Activated B cell treated with CpG ODN at 0.5 μM for 24 hours (primary cell): ENCODE results near the gene SPACDR. TPM values are rescaled to one million over a fixed set of nuclear protein-coding genes. Genes with fewer than 3 reads are reported as not detected.

Source experiments
- ATAC-seq: fragments of 200-7000 bp; cut with Tn5 transposase; one replicate; pipeline ENCODE4 v1.10.0; 2021; ENCODE audit warnings: low read depth, mild to moderate bottlenecking, moderate library complexity
- CTCF ChIA-PET: fragments of 350-600 bp; sonication (Branson Sonifier 250); formaldehyde crosslinking; loops from one replicate; lab custom pipeline; 2021; ENCODE audit warnings: antibody characterized with exemption; lab: Charles Lee
- POLR2A ChIA-PET: fragments of 350-600 bp; sonication (Branson Sonifier 250); formaldehyde crosslinking; loops from one replicate; lab custom pipeline; 2021; ENCODE audit warnings: antibody characterized with exemption; lab: Charles Lee
- DNase-seq: peaks from one replicate; pipeline ENCODE4 v3.0.0; 2022
- H3K27ac Mint-ChIP-seq: one replicate; pipeline ENCODE4 v1.8.0; 2020; ENCODE audit warnings: mixed read lengths
- H3K27me3 Mint-ChIP-seq: one replicate; pipeline ENCODE4 v1.8.0; 2021; ENCODE audit warnings: mixed read lengths
- H3K36me3 Mint-ChIP-seq: one replicate; pipeline ENCODE4 v1.8.0; 2021; ENCODE audit warnings: low read depth, mixed read lengths
- H3K4me1 Mint-ChIP-seq: one replicate; pipeline ENCODE4 v1.8.0; 2021; ENCODE audit warnings: mixed read lengths
- H3K4me3 Mint-ChIP-seq: one replicate; pipeline ENCODE4 v1.8.0; 2020; ENCODE audit warnings: mild to moderate bottlenecking, mixed read lengths
- H3K9me3 Mint-ChIP-seq: one replicate; pipeline ENCODE4 v1.8.0; 2020; ENCODE audit warnings: mixed read lengths
- CTCF ChIP-seq: fragments of 200-600 bp; IDR thresholded peaks from one replicate; pipeline ENCODE4 v1.8.0; 2022; ENCODE audit warnings: antibody characterized with exemption, mild to moderate bottlenecking
- intact Hi-C: fragments of 100-400 bp; cut with micrococcal nuclease; formaldehyde crosslinking; loops from one replicate; pipeline ENCODE4 v1.15.1; 2024
- total RNA-seq: library from RNA; stranded (reverse); gene quantifications from 2 replicates; pipeline ENCODE4 v1.2.3, GENCODE V29; 2022

SPACDR gene
- 2.3 and 2.7 TPM in 2 replicates for total RNA-seq

GRCh38 chr7:100464210-100464660 is at the start of gene SPACDR:
SPACDR (minus strand) TSS chr7:100464260; CDS start chr7:100464025, 235 bp downstream.
- intact Hi-C loops = no loop called here
- Mint-ChIP-seq H3K4me1 (peaks cover 2% of the 10 kb centered on the region), H3K27me3 (no peaks in the 10 kb centered on the region), H3K4me3 (no peak within 1 kb of the TSS), H3K9me3 (no peaks in the 10 kb centered on the region), H3K36me3 (peaks cover 40% of the 10 kb centered on the region), H3K27ac (no peak within 1 kb of the TSS)
- ChIA-PET CTCF (interaction anchor here (1.1 to 2.0 kb wide), 2 partner anchors 9 kb away, joined by 3 to 5 read pairs; no protein-coding TSS in a partner anchor), POLR2A (interaction anchor here (1.1 kb wide), 1 partner anchor 20 kb away, joined by 6 read pairs; no protein-coding TSS in a partner anchor)
- TF ChIP-seq CTCF = no peak
- ATAC-seq = no peak
- DNase-seq = no peak

- intact Hi-C loops = no loop called here
- ChIA-PET POLR2A (no interaction called here), CTCF (no interaction called here)
- no peak for ATAC-seq
- Mint-ChIP-seq H3K4me3 (no peak overlapping the region), H3K4me1 (peaks cover 9% of the 10 kb centered on the region), H3K27me3 (peaks cover 8% of the 10 kb centered on the region), H3K9me3 (no peaks in the 10 kb centered on the region), H3K36me3 (no peaks in the 10 kb centered on the region), H3K27ac (no peak overlapping the region)
- TF ChIP-seq CTCF = no peak
- DNase-seq = no peak
Observed at GRCh38 chr7:100513212-100513810, 49.3 kb upstream of the SPACDR start.

- intact Hi-C loops = no loop called here
- peaks cover 10% of the 10 kb centered on the region for H3K27me3 Mint-ChIP-seq
- no peak overlapping the region for H3K4me3 Mint-ChIP-seq
- TF ChIP-seq CTCF = no peak
- DNase-seq (no peak), ATAC-seq (no peak)
- no peak overlapping the region for H3K27ac Mint-ChIP-seq
- no peaks in the 10 kb centered on the region for H3K4me1 Mint-ChIP-seq
- CTCF ChIA-PET = no interaction called here
- POLR2A ChIA-PET = no interaction called here
- H3K9me3 Mint-ChIP-seq = no peaks in the 10 kb centered on the region
- no peaks in the 10 kb centered on the region for H3K36me3 Mint-ChIP-seq
Observed at GRCh38 chr7:100510437-100511239, 46.6 kb upstream of the SPACDR start.

- ChIA-PET POLR2A (no interaction called here), CTCF (interaction anchor here (1.3 kb wide), 1 partner anchor 39 kb away, joined by 3 read pairs; no protein-coding TSS in a partner anchor)
- Mint-ChIP-seq H3K36me3 (no peaks in the 10 kb centered on the region), H3K27ac (no peak overlapping the region), H3K4me3 (no peak overlapping the region), H3K9me3 (no peaks in the 10 kb centered on the region), H3K4me1 (no peaks in the 10 kb centered on the region), H3K27me3 (peaks cover 10% of the 10 kb centered on the region)
- DNase-seq (no peak), ATAC-seq (no peak)
- TF ChIP-seq CTCF = no peak
- intact Hi-C loops = no loop called here
Observed at GRCh38 chr7:100509231-100509630, 45.2 kb upstream of the SPACDR start.

GRCh38 chr7:100506356-100506923 is 42.4 kb upstream of the SPACDR start:
- H3K27ac Mint-ChIP-seq = no peak overlapping the region
- no peak for ATAC-seq
- no peak for TF ChIP-seq CTCF
- peaks cover 9% of the 10 kb centered on the region for H3K27me3 Mint-ChIP-seq
- H3K4me1 Mint-ChIP-seq = no peaks in the 10 kb centered on the region
- no peak overlapping the region for H3K4me3 Mint-ChIP-seq
- ChIA-PET CTCF (no interaction called here), POLR2A (no interaction called here)
- no peak for DNase-seq
- intact Hi-C loops = no loop called here
- no peaks in the 10 kb centered on the region for H3K36me3 Mint-ChIP-seq
- no peaks in the 10 kb centered on the region for H3K9me3 Mint-ChIP-seq
